GM19043 (cell line): Measurements from ENCODE around the gene LRFN4.
A peak's percentile ranks its signal among the peaks of the same experiment; 100 is the strongest.

Experiments used
- ATAC-seq: cut with Tn5 transposase; IDR thresholded peaks from one replicate; pipeline ENCODE4 v1.9.1; 2021; ENCODE audit warnings: low read depth; ENCODE audit not compliant: unreplicated experiment

LRFN4 gene

DNA sequence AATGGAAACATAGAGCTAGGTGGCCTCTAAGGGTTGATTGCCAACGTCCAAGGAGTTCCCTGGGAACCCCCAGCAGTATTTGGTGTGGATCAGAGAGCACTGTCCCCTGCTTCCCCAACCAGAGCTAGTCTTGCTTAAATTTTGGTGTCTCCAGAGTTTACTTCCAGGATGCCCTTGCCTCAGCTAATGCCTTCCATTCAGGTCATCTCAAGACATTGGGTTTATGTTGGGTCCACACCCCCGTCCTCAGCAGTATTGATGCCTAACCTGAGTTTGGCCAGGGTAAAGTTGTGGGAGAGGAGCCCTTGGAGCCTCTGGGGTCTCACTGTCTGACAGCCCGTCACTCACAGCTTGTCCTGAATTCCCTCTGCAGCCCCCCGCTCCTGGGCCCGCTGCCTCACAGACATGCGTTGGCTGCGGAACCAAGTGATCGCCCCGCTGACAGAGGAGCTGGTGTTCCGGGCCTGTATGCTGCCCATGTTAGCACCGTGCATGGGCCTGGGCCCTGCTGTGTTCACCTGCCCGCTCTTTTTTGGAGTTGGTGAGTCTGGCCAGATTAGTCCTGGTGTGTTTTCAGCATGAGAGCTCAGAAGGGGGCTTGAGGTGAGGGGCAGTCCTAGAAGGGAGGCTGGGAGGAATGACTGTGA lies 12.2 kb upstream of the LRFN4 start:
- no peak for ATAC-seq

DNA sequence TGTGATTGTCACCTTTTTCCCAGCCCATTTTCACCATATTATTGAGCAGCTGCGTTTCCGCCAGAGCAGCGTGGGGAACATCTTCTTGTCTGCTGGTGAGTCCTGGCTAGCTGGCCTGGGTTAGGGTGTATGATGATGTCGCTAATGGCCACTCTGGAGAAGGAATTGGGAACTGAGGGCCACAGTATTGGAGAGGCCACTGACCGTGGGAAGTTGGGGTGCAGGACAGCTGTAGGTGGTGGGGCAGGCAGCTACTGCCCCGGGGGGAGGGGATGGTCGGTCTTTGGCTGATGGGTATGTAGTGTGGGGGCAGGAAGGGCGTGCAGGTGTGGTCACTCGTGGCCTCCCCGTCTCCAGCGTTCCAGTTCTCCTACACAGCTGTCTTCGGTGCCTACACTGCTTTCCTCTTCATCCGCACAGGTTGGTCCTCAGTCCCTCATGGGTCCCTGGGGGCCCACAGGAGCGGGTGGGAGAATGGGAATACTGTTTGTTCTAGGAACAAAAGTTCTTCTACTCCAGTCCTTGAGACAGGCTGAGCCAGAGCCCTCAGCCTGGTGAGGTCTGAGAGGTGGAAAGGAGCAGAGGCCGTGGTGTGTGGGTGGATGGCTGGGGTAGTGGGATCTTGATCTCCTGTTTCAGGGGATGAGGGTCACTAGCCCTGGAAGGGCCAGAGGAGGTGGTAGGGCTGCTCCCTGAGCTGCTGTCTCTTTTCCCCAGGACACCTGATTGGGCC lies 11.6 kb upstream of the LRFN4 start:
- ATAC-seq: no peak

DNA sequence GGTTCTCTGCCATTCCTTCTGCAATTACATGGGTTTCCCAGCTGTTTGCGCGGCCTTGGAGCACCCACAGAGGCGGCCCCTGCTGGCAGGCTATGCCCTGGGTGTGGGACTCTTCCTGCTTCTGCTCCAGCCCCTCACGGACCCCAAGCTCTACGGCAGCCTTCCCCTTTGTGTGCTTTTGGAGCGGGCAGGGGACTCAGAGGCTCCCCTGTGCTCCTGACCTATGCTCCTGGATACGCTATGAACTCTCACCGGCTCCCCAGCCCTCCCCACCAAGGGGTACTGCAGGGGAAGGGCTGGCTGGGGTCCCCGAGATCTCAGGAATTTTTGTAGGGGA lies 11.0 kb upstream of the LRFN4 start:
- ATAC-seq: no peak

DNA sequence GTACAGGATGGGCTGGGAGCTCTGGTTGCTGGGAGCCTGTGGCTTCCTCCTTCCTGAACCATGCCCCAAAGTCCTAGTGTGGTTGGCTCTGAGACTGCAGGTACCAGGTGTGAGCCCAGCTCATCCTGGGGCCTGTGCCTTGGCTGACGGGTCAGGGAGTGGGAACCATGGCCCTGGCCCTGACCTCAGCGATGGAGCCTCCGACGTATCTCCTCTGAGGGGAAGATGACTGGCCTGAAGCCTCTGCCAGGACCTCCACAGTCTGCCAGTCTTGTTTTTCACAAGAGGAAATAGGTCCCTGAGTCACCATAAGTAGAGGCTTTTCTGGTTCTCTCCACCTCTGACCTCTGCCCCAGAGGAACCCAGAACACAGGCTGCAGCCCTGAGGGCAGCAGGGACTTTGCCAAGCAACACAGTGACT lies 10.2 kb upstream of the LRFN4 start:
- no peak for ATAC-seq

DNA sequence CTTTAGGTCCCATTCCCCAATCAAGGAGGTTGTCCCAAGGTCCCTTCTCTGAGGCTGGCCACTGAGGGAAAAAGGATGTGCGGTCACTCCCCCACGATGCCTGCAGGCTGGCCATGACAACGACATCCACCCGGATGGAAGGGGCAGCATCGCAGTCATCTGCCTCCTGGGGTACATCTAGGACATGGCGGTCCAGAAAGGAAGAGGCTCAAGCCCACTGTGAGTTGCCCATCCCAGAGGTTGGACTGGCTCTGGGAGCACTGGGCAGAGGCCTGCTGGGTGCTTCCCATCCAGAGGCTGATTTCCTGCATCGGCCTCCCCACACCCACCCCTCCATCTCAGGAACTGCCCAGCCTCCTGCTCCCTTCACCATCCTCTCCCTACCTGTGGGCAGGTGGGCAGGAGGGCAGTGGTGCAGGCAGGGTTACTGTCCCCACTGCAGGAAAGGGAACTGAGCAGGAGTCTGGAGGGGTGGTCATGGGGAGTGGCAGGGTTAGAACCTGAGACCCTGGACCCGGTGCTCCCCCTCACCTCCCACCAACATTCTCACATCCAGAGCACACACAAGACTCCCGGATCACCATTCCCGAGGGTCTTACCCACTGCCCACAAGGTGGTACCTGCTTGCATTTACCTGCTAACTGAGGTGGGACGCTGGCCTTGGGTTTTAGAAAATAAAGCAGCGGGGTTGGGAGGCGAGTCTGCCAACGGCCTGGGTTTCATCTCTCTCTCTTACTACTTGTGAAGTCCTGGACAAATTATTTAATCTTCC lies 9.2 kb upstream of the LRFN4 start:
- no peak for ATAC-seq

DNA sequence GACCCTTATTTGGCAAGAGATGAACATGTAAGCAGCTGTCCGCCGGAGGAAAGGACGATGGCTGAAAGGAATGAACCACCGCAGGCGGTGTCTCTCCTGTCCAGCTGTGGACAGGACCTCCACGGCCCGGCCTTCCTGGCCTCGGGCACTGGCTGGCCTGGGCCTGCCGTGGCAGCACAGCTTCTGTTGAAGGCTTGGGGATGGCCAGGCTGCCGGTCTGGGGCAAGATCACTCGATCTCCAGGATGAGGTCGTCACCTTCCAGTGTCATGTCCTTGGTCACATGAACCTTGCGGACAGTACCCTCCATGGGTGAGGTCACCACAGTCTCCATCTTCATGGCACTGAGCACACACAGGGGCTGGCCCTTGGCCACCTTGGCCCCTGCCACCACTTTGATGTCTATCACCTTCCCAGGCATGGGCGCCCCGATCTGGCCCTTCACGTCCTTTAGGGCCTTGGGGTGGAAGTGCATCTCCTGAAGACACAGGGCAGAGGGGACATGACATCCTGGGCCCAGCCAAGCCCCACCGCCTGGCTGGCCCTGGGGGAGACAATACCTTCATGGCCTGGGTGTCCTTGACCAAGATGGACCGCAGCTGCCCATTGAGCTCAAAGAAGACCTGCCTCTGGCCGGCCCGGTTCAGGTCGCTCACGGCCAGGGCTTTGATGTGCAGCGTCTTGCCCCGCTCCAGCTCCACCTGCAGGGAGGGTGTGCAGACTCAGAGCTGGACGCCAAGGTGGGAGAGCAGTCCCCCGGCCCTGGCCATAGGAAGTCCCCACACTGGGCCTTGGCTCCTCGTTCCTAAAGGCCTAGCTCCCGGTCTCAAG lies 8.0 kb upstream of the LRFN4 start:
- ATAC-seq: no peak

DNA sequence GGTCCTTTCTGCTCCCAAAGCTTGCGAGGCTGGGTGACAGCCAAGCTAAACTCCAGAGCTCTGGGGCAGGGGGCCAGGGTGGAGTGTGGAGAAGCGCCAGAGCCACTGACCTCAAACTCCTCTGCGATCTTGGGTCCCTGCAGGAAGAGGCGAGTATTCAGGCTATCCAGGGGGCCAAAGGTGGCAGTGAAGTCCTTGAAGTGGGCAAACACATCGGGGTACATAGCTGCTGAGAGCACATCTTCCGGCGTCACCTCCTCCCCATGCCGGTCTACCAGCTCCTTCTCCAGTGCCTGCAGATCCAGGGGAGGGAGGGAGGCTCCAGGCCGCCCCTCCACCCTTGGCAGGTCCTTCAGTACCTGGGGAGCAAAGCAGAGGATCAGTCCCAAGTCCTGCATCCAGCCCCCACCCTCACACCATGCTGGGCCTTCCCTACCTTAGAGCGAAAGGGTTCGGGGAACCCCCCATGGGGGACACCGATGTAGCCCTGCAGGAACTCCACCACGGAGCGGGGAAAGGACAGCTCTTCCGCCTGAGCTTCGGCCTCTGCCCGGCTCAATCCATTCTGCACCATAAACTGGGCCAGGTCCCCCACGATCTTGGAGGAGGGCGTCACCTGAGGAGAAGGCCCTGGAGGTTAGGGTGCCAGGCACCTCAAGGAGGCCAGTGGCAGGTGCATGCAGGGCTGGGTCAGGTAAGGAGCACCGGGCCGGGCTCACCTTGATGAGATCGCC lies 7.2 kb upstream of the LRFN4 start:
- ATAC-seq: no peak

DNA sequence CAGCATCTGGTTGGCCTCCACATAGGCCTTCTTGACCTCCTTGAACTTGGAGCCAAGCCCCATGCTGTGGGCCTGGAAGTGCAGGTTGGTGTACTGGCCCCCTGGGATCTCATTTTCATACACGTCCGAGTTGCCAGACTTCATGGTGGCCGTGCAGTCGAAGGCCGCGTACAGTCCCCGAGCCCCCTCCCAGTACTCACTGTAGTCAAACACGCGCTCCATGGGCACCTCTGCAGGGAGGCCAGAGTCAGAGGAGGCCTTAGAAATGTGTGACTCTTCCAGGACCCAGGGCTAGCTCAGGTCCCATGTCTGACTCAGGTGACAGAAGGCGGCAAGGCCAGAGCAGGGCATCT lies 6.7 kb upstream of the LRFN4 start:
- no peak for ATAC-seq

DNA sequence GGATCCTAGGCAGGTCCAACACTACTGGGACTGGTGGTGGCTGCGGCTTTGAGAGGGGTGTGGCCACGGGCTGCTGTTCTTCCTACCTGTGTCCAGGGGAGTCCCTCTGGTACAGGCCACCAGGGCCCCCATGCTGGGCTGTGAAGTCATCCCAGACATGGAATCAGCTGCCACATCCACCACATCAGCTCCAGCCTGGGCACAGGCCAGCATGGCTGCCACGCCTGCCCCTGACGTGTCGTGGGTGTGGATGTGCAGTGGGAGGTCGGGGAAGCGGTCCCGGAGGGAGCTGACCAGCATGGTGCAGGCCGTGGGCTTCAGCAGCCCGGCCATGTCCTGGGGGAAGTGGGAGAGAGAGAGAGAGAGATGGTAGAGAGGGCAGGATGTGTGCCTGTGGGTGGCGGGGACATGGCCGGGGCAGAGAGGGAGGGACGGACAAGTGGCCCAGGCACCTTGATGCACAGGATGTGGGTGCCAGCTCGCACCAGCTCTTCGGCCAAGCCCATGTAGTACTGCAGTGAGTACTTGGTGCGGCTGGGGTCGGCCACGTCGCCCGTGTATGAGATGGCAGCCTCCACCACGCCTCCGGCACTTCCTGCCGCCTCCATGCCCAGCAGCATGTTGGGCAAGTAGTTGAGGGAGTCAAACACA lies 6.2 kb upstream of the LRFN4 start:
- no peak for ATAC-seq

DNA sequence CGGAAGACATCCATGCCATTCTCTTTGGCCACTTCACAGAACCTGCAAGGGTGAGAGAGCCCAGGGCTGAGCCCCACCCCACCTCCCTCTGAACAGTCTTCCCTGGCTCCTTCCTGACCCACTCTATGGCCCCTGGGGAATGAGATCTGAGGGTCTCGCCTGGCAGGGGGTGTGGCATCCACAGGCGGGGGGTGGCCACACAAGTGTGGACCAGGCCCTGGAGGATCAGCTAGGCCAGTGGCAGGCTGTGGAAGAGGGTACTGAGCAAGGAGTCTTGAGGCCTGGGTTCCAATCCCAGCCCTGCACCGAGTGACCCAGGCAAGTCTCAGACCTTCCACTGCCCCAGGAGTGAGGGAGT lies 5.6 kb upstream of the LRFN4 start:
- ATAC-seq: no peak

DNA sequence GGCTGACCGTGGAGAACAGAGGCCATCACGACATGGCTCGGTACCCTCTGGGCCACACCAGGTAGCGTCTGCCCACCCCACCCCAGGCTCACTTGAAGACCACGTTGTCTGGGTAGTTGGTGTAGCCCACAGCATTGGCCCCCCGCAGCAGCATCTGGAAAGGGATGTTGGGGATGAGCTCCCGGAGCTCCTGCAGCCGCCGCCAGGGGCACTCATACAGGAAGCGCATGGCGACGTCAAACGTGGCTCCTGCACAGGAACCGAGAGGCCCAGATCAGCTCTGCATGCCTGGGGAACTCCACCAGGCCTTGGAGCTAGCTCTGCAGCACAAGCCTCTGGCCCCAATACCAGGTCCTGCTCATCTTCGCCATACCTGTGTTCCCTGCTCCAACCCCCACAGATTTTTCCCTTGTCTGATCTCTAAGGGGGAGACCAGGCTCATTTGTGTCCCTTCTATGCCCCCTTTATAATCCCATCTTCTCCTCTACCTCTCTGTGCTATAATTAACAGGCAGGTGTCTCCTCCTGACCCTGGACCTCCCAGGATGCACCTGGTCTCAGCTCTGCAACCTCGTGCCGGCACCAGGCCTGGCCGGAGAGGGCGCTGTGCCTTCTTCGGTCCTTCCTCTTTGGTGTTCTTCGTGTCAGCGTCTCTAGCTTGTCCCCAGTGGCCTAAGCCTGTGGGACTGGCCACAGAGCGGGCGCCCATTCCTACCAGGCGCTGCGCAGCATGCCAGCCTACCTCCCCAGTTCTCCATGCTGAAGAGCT lies 5.0 kb upstream of the LRFN4 start:
- no peak for ATAC-seq

DNA sequence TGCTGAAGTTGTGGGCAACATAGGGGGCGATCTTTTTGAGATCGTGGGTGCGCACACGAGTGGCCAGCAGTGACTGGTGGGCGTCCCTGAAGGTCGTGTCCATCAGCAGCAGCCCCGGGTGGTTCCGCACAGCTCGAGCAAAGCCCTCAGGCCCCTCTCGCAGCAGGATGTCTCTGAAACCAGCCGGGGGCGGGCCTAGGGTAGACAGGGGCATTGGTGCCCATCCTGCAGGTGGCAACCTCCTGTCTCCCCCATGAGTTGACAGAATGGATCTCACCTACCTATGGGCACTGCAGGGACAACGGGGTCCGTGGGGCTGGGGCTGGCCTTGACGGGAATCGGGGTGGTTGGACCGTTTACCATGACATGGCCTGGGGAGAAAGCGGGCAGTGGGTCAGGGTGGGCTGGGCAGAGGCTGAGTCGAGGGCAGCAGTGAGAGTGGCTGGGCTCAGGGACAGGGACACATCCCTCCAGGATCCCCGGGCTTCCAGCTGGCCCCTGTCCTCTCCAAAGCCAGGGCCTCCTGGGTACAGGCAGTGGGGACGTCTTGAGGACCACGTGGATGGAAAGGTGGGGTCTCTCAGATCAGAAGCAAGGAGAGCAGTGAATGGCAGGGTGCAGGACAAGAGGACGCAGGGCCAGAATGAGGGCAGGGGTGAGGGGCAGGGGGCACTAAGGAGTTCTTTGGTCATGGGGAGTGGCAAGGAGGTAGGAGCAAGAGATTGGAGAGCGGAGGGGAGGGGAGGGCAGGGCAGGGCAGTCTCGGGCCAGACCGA lies 4.2 kb upstream of the LRFN4 start:
- ATAC-seq: no peak

DNA sequence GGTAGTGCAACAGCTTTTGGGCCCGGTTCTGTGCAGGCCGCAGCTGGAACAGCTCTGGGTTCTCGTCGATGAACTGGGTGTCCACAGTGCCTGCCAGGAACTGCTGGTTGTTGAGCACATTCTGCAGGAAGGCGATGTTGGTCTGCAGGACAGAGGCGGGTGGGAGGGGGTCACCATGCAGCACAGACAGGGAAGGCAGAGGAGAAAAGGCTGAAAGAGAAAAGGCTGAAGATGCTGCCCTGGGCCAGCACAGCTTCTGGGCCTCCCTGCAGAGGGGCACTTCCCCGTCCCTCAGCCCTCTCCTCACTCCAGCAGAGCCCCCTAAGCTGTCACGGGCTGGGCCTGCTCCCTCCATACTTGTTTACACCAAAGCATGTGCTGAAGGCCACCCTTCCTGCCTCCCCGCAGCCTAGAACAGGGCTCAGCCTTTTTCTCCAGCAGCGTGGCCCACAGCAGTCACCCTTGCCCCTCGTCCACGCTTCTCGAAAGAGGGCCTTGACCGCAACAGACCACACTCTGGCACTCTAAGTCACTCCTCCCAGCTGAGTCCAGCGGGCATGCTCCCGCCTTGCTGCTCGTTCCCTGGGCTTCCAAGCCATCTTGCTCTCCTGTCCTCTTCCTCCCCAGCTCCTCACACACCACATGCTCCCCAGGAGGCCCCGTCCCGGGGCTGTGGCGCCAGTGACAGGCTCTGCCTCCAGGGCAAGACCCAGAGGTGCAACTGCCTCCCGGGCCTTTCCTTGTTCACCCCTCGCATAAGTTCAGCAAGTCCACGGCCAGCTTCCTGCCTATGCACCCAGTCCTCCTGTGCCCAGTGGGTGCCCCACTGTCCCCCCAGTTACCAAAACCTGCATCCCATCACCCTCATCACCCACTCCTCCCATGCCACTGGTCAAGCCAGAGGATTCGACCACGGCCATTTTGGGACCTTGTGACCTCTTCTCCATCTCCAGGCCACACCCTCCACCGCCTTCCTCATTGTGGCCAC lies 3.3 kb upstream of the LRFN4 start:
- no peak for ATAC-seq

DNA sequence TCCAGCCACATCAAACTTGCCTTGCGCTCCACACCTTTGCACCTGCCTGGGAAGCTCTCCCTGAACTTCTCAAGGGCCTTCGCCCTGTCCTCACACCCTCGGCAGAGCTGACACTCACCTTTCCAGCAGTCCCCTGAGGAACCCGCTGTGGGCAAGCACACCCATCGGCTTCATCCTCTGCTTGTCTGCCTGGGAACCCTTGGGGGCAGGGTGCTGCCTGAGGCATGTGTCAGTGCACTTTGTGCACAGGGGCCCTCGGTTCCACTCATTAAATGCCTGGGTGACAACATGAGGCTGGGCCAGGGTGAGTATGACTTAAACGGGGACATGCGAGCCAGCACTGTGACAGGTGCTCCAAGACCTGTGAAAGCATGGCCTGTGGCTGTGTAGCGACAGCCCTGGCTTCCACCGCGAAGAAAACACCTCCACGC lies 2.6 kb upstream of the LRFN4 start:
- ATAC-seq: no peak

DNA sequence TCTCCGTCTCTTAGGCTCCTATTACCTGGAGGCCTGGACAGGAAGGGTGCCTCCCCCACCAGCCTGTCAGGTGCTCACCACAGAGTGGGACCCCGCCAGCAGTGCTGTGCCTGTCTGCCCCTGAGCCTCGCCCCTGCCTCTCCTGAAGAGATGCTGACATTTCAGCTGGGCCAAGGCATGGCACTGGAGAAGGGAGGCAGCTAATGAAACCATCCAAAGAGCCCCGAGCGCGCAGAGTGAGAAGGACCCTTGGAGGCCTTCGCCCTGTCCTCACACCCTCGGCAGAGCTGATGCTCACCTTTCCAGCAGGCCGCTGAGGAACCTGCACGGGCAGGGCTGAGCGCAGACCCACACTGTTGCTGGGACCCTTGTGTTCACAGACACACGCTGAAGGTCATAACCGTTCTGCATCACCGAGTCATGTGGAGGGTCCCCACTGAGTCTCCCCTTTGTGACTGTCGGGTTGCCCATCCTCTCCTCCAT lies 2.1 kb upstream of the LRFN4 start:
- no peak for ATAC-seq

DNA sequence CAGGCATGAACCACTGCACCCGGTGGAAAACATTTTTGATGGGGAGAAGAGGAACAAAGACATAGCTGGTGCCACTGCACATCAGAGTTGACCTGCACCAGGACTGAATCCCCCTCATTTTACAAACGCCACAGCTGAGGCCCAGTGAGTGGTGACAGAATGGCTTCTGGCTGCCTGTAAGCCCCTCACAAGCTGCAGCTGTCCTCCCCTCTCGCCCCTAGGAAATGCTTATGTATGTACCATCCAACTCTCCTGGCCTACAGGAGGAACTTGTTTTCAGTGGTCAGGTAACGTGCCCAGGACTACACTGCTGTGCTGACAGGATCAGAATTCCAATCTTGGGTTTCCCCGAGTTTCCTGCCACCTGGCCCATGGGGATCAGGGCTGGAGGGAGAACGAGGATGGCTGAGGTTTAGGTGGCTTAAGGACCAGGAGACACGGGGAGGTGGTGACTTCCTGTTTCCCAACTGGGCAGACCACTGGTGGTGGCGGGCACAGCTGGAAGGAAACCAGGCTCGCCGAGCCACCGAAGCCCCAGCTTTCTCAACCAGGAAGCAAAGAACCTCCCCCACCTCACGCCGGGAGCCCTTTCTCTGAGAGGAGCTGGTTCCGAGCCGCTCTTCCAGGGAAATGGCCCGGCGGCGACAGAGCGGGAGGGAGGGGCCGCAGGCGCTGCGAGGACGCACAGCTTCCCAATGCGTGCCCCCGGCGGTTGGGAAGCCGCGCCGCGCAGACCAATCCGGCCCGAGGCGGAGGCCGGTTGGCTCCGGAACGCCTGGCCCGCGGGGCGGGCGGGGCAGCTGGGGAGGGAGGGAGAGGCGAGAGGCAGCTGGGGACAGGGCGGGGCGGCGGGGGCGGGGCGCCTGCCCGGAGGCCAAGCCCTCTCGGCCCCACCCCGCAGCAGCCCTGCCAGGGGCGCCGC lies 1.0 kb upstream of the LRFN4 start:
- peak; percentile 73 for ATAC-seq
